GM12865 (cell line): ENCODE results near the gene DAPK2.

Experiments used
- DNase-seq: peaks from one replicate; pipeline ENCODE4 v3.0.0; 2010; ENCODE audit warnings: low read depth
- H3K4me3 ChIP-seq: 2 replicates; pipeline ENCODE4 v1.5.1; 2011; ENCODE audit warnings: mild to moderate bottlenecking, low read depth, low read length, control low read depth
- TF ChIP-seq, protein P1 (sequence below): IDR thresholded peaks from 2 replicates; pipeline ENCODE4 v1.5.1; 2011; ENCODE audit warnings: low read length, control low read depth, low read depth, inconsistent platforms; ENCODE audit not compliant: insufficient read depth; ENCODE audit errors: missing control alignments

Gene DAPK2

DNA sequence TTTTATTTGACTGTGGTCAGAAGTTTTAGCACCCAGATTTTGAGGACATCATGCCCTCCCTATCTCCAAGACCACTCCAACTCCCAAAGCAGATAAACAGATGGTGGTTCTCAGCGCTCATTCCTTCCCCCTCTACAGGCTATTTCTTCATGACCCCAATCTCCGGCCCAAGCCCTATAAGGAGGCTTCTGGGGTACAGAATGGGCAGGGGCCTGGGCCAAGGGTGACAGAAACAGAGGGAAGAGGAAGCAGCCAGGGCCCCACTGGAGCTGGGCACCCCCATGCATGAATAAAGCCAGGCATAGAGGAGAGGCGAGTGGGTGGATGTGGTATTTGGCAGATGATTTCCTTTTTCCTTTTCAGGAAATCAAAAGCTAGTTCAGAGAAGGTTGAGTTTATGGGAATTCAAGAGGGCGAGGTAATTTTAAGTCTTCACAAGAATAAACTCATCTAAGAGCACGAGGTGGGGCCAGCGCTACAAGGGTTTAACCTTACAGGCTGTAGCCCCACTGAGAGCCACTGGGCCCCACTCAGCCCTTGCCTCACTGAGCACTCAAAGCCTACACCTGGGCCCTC is 107.7 kb downstream of the DAPK2 start:
- no peak overlapping the region for H3K4me3 ChIP-seq
- DNase-seq = no peak
- TF ChIP-seq, protein P1, sequence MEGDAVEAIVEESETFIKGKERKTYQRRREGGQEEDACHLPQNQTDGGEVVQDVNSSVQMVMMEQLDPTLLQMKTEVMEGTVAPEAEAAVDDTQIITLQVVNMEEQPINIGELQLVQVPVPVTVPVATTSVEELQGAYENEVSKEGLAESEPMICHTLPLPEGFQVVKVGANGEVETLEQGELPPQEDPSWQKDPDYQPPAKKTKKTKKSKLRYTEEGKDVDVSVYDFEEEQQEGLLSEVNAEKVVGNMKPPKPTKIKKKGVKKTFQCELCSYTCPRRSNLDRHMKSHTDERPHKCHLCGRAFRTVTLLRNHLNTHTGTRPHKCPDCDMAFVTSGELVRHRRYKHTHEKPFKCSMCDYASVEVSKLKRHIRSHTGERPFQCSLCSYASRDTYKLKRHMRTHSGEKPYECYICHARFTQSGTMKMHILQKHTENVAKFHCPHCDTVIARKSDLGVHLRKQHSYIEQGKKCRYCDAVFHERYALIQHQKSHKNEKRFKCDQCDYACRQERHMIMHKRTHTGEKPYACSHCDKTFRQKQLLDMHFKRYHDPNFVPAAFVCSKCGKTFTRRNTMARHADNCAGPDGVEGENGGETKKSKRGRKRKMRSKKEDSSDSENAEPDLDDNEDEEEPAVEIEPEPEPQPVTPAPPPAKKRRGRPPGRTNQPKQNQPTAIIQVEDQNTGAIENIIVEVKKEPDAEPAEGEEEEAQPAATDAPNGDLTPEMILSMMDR = no peak

DNA sequence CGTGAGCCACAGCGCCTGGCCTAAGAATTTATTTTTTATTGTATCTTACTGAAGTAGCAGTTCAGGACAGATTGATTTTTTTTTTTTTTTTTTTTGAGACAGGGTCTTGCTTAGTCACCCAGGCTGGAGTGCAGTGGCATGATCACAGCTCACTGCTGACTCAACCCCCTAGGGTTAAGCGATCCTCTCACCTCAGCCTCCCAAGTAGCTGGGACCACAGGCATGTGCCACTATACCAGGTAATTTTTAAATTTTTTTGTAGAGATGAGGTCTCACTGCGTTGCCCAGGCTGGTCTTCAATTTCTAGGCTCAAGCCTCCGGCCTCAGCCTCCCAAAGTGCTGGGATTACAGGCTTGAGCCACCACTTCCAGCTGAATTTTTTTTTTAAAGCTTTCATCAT is 112.8 kb downstream of the DAPK2 start:
- H3K4me3 ChIP-seq = no peak overlapping the region
- TF ChIP-seq, protein P1 = no peak
- DNase-seq = no peak

DNA sequence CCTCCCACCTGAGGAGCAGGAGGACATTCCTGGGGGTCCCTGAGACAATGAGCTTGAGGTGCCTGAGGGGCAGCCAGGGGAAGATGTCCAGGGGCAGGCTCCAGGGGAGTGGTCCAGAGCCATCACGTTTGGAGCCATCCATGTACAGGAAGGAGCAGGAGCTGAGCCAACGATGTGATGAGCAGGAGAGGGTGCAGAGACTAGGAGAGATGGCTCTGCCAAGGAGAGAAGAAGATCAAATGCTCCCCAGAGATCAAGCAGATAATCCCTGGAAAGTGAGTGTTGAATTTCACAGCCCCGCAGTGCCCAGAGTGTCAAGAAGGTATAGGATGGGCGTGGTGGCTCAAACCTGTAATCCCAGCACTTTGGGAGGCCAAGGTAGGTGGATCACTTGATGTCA is 114.7 kb downstream of the DAPK2 start:
- TF ChIP-seq, protein P1 = no peak
- no peak overlapping the region for H3K4me3 ChIP-seq
- no peak for DNase-seq

DNA sequence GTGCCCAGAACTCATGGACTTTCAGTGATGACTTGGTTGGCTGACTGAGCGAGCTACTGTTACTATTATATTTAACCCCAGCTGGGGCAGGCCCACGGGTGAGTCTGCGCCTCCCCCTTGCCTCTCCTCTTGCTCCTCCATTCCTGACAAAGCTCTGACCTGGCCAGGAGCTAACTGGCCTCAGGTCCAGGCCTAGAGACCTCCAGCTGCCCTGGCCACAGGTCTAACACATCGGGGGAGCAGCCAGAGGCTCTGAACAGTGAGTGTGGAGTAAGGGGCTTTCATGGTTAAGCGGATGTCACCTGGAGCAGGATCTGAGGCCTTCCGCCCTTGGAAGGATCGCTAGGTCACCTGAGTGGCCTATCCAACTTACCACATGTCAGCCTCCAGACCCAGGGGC is 116.3 kb downstream of the DAPK2 start:
- DNase-seq = no peak
- H3K4me3 ChIP-seq = no peak overlapping the region
- TF ChIP-seq, protein P1 = no peak

DNA sequence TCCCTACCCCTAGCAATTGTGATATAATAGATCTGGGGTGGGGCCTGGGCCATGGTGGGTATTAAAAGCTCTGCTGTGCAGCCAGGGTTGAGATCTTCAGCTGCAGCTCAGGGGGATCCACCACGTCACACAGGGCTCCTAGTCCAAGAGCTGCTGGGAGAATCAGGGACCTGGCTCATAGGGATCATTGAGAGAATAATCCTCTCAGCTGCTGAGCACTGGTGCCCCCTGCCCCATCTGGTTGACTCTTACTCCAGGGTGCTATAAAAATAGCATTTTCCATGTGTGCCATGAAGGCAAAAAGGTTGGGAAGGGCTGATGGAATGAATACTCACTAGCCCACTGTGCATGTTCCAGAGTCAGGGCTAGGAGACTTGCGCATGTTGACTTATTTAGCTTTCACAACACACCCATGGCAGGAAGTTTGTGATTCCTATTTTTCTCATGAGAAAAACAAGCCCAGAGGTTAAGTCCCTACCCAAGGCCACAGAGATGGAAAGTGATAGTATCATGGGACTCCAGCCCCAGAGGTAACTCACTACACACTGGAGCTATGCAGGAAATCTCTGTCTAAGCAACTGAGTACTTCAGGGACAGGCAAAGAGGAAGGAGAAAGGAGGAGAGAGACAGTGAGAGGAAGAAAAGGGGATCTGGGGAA is 118.0 kb downstream of the DAPK2 start:
- no peak overlapping the region for H3K4me3 ChIP-seq
- DNase-seq = no peak
- TF ChIP-seq, protein P1 = no peak

DNA sequence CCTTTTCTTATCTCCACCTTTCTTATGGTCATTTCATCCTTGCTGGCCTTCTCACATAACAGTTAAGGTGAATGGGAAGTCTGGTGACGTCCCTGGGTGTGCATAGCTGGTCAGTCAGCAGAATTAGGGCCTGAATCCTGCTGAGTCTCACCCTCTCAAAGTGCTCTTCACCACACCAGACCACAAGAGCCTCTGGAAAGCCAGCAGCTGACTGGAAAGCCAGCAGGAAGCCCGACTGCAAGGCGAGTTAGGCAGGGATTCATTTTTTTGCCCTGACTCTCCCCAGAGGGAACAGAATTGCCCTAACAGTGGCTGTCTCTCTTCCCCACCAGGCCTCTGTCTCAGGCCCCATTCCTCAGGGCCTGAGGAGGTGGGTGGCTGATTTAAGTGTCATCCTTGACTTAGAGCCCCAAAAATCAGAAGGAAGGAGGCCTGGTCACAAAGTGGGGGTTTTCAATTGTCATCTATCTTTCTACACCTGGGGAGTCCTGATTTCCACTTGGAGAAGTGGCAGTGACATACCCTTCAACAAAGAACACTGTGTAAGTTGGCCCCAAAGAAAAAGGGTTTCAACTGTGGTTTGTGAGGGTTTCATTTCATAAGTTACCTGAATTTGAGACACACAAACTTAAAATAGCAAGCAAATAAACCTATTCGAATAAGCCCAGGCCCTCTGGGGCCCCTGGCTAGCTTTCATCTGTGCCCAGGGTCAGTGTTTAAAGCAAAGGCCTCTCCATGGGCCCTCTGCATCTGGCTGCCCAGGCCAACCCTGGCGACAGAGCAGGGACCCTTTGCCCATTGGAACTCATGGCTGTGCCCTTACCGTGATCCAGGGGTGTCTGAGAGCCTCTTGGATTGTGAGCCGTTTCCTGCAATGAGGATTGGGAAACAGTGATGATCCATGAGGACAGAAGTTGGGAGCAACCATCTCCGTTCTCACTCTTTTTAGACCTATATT is 122.0 kb downstream of the DAPK2 start:
- TF ChIP-seq, protein P1 = no peak
- DNase-seq = peak; percentile 45
- H3K4me3 ChIP-seq = no peak overlapping the region
